GM19025 (cell line): ENCODE results near the gene RARRES1.

ENCODE experiments used
- ATAC-seq: cut with Tn5 transposase; IDR thresholded peaks from one replicate; pipeline ENCODE4 v1.9.1; 2021; ENCODE audit warnings: mild to moderate bottlenecking, low read depth, moderate library complexity; ENCODE audit not compliant: unreplicated experiment

Gene RARRES1

DNA sequence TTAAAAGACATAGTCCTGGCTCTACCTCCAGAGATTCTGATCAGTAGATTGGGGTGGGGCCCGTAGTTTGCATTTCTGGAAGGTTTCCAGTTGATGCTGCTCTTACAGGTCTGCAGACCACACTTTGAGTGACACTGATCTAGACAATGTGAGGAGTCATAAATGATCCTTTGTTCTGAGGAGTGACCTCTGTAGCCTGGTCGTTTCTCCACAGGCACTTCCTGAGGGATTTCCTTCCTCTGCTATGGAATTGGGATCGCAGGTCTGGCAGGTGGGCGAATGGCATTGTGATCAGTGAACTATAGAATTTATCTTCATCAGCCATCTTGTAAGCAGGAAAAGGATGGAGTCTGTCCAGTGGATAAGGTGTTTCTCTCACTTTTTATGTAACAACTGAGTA, 82.5 kb downstream of the RARRES1 start:
- ATAC-seq, result no peak
